SK-N-SH treated with all-trans-retinoic acid at 6 μM for 48 hours (cell line): ENCODE data around the gene TPST2.

ENCODE experiments used
- ATAC-seq: fragments of 200-7000 bp; cut with Tn5 transposase; 3 replicates; pipeline ENCODE4 v1.9.1; 2020; ENCODE audit warnings: mild to moderate bottlenecking, moderate library complexity
- ARNTL ChIP-seq: fragments of 450-650 bp; formaldehyde crosslinking; IDR thresholded peaks from 2 replicates; pipeline ENCODE4 v1.5.0; 2020; ENCODE audit warnings: low read depth, mild to moderate bottlenecking, moderate library complexity, borderline replicate concordance
- CSDC2 ChIP-seq: fragments of 250-450 bp; sonication (Bioruptor Pico); IDR thresholded peaks from 2 replicates; pipeline ENCODE4 v1.5.0; 2020; ENCODE audit warnings: mild to moderate bottlenecking, moderate library complexity
- ESRRG ChIP-seq: fragments of 250-450 bp; sonication (Bioruptor Pico); IDR thresholded peaks from 2 replicates; pipeline ENCODE4 v1.6.1; 2021; ENCODE audit warnings: mild to moderate bottlenecking
- GLIS3 ChIP-seq: fragments of 250-450 bp; sonication (Bioruptor Pico); IDR thresholded peaks from 2 replicates; pipeline ENCODE4 v1.5.0; 2020; ENCODE audit warnings: mild to moderate bottlenecking, moderate library complexity
- ISL1 ChIP-seq: fragments of 250-450 bp; sonication (Bioruptor Pico); IDR thresholded peaks from 2 replicates; pipeline ENCODE4 v2.1.2; 2022; ENCODE audit warnings: mild to moderate bottlenecking, moderate library complexity
- OSR1 ChIP-seq: fragments of 250-450 bp; sonication (Bioruptor Pico); IDR thresholded peaks from 2 replicates; pipeline ENCODE4 v1.8.0; 2022; ENCODE audit warnings: moderate library complexity, mild to moderate bottlenecking, inconsistent platforms
- PPARA ChIP-seq: fragments of 250-450 bp; sonication (Bioruptor Pico); IDR thresholded peaks from 2 replicates; pipeline ENCODE4 v1.5.0; 2020; ENCODE audit warnings: mild to moderate bottlenecking, borderline replicate concordance
- RARB ChIP-seq: fragments of 250-450 bp; sonication (Bioruptor Pico); IDR thresholded peaks from 2 replicates; pipeline ENCODE4 v1.8.0; 2021; ENCODE audit warnings: mild to moderate bottlenecking, moderate library complexity
- SNAI2 ChIP-seq: fragments of 250-450 bp; sonication (Bioruptor Pico); IDR thresholded peaks from 2 replicates; pipeline ENCODE4 v1.5.0; 2020; ENCODE audit warnings: mild to moderate bottlenecking, moderate library complexity
- TOX ChIP-seq: fragments of 250-450 bp; sonication (Bioruptor Pico); IDR thresholded peaks from 2 replicates; pipeline ENCODE4 v1.8.0; 2021; ENCODE audit warnings: mild to moderate bottlenecking, moderate library complexity, borderline replicate concordance
- ZC3H10 ChIP-seq: fragments of 250-450 bp; sonication (Bioruptor Pico); IDR thresholded peaks from 2 replicates; pipeline ENCODE4 v1.5.1; 2021; ENCODE audit warnings: mild to moderate bottlenecking, moderate library complexity
- ZFP3 ChIP-seq: fragments of 250-450 bp; sonication (Bioruptor Pico); IDR thresholded peaks from 2 replicates; pipeline ENCODE4 v1.5.0; 2020; ENCODE audit warnings: mild to moderate bottlenecking, moderate library complexity
- ZFP30 ChIP-seq: fragments of 450-650 bp; formaldehyde crosslinking; IDR thresholded peaks from 2 replicates; pipeline ENCODE4 v1.5.0; 2022; ENCODE audit warnings: mild to moderate bottlenecking, moderate library complexity
- ZNF565 ChIP-seq: fragments of 450-650 bp; formaldehyde crosslinking; conservative IDR thresholded peaks from 2 replicates; pipeline ENCODE4 v1.5.0; 2020; ENCODE audit warnings: low read depth, mild to moderate bottlenecking, moderate library complexity
- ZNF70 ChIP-seq: fragments of 450-650 bp; formaldehyde crosslinking; IDR thresholded peaks from 2 replicates; pipeline ENCODE4 v1.5.0; 2020; ENCODE audit warnings: mild to moderate bottlenecking, moderate library complexity
- ZNF8 ChIP-seq: fragments of 450-650 bp; formaldehyde crosslinking; IDR thresholded peaks from 2 replicates; pipeline ENCODE4 v1.5.0; 2020; ENCODE audit warnings: mild to moderate bottlenecking, moderate library complexity
- TF ChIP-seq, protein P1 (sequence below): fragments of 250-450 bp; sonication (Bioruptor Pico); IDR thresholded peaks from 2 replicates; pipeline ENCODE4 v1.5.0; 2020; ENCODE audit warnings: mild to moderate bottlenecking, moderate library complexity
- TF ChIP-seq, protein P2 (sequence below): fragments of 250-450 bp; sonication (Bioruptor Pico); IDR thresholded peaks from 2 replicates; pipeline ENCODE4 v1.8.0; 2020; ENCODE audit warnings: mild to moderate bottlenecking, moderate library complexity, borderline replicate concordance
- TF ChIP-seq, protein P3 (sequence below): fragments of 250-450 bp; sonication (Bioruptor Pico); IDR thresholded peaks from 2 replicates; pipeline ENCODE4 v1.5.1; 2021; ENCODE audit warnings: mild to moderate bottlenecking, moderate library complexity
- TF ChIP-seq, protein P4 (sequence below): fragments of 250-450 bp; sonication (Bioruptor Pico); IDR thresholded peaks from 2 replicates; pipeline ENCODE4 v1.8.0; 2021; ENCODE audit warnings: low read depth, mild to moderate bottlenecking, moderate library complexity, borderline replicate concordance
- TF ChIP-seq, protein P5 (sequence below): fragments of 250-450 bp; sonication (Bioruptor Pico); IDR thresholded peaks from 2 replicates; pipeline ENCODE4 v1.5.1; 2020; ENCODE audit warnings: low read depth, mild to moderate bottlenecking, moderate library complexity

Gene TPST2

DNA sequence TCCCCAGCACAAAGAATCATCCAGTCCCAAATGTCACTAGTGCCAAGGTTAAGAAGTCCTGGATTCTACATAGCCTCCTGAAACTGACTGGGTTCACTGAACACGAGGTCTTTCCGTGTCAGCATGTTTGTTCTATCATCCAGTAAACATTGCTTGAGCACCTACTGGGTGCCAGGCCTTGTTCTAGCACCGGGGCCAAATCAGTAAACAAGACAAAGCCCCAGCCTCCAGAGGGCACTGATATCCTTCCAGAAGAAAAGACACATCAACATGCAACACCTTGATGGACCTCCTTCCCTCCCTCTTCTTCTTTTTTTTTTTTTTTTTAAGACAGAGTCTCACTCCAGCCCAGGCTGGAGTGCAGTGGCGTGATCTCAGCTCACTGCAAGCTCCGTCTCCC lies 26.9 kb downstream of the TPST2 start:
- no peak for ATAC-seq
- TF ChIP-seq ARNTL (CRISPR knock-in tag) (no peak), ZC3H10 (CRISPR knock-in tag) (no peak), TOX (CRISPR knock-in tag) (no peak), ZNF565 (no peak)
- TF ChIP-seq, protein P1, sequence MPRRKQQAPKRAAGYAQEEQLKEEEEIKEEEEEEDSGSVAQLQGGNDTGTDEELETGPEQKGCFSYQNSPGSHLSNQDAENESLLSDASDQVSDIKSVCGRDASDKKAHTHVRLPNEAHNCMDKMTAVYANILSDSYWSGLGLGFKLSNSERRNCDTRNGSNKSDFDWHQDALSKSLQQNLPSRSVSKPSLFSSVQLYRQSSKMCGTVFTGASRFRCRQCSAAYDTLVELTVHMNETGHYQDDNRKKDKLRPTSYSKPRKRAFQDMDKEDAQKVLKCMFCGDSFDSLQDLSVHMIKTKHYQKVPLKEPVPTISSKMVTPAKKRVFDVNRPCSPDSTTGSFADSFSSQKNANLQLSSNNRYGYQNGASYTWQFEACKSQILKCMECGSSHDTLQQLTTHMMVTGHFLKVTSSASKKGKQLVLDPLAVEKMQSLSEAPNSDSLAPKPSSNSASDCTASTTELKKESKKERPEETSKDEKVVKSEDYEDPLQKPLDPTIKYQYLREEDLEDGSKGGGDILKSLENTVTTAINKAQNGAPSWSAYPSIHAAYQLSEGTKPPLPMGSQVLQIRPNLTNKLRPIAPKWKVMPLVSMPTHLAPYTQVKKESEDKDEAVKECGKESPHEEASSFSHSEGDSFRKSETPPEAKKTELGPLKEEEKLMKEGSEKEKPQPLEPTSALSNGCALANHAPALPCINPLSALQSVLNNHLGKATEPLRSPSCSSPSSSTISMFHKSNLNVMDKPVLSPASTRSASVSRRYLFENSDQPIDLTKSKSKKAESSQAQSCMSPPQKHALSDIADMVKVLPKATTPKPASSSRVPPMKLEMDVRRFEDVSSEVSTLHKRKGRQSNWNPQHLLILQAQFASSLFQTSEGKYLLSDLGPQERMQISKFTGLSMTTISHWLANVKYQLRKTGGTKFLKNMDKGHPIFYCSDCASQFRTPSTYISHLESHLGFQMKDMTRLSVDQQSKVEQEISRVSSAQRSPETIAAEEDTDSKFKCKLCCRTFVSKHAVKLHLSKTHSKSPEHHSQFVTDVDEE: no peak
- TF ChIP-seq, all 23 proteins: peak for 0

DNA sequence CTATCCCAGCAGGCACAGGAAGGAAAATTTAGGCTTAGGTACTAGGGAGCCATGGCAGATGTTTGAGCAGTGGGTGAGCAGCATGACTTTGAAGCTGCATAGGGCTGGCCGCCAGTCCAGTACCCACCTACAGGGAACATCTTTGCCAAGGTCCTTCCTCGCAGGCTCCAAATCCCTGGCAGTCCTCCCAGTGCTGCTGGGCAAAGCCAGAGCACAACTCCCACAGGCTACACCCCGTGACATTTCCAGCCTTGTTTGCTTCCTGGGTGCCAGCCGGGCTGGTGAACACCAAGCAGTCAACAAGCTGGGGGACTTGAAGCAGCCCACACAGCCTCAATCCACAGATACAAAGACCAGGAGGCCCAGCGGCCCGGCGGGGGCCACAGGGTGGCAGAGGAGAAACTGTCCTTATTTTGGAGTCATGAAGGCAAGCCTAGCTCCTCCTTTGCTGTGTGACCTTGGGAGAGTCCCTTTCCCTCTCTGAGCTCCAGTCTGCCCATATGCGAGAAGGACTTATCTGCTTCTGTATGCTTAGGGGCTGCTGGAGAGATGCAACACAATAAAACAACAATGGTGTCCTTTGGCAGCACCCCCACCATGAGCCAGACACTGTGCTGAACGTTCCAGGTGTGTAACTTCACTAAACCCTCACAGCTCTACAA lies 28.0 kb downstream of the TPST2 start:
- no peak for TF ChIP-seq OSR1 (CRISPR knock-in tag)
- TF ChIP-seq, protein P2, sequence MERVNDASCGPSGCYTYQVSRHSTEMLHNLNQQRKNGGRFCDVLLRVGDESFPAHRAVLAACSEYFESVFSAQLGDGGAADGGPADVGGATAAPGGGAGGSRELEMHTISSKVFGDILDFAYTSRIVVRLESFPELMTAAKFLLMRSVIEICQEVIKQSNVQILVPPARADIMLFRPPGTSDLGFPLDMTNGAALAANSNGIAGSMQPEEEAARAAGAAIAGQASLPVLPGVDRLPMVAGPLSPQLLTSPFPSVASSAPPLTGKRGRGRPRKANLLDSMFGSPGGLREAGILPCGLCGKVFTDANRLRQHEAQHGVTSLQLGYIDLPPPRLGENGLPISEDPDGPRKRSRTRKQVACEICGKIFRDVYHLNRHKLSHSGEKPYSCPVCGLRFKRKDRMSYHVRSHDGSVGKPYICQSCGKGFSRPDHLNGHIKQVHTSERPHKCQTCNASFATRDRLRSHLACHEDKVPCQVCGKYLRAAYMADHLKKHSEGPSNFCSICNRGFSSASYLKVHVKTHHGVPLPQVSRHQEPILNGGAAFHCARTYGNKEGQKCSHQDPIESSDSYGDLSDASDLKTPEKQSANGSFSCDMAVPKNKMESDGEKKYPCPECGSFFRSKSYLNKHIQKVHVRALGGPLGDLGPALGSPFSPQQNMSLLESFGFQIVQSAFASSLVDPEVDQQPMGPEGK (CRISPR knock-in tag): no peak
- TF ChIP-seq, protein P3, sequence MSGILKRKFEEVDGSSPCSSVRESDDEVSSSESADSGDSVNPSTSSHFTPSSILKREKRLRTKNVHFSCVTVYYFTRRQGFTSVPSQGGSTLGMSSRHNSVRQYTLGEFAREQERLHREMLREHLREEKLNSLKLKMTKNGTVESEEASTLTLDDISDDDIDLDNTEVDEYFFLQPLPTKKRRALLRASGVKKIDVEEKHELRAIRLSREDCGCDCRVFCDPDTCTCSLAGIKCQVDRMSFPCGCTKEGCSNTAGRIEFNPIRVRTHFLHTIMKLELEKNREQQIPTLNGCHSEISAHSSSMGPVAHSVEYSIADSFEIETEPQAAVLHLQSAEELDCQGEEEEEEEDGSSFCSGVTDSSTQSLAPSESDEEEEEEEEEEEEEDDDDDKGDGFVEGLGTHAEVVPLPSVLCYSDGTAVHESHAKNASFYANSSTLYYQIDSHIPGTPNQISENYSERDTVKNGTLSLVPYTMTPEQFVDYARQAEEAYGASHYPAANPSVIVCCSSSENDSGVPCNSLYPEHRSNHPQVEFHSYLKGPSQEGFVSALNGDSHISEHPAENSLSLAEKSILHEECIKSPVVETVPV: no peak
- TF ChIP-seq, protein P4, sequence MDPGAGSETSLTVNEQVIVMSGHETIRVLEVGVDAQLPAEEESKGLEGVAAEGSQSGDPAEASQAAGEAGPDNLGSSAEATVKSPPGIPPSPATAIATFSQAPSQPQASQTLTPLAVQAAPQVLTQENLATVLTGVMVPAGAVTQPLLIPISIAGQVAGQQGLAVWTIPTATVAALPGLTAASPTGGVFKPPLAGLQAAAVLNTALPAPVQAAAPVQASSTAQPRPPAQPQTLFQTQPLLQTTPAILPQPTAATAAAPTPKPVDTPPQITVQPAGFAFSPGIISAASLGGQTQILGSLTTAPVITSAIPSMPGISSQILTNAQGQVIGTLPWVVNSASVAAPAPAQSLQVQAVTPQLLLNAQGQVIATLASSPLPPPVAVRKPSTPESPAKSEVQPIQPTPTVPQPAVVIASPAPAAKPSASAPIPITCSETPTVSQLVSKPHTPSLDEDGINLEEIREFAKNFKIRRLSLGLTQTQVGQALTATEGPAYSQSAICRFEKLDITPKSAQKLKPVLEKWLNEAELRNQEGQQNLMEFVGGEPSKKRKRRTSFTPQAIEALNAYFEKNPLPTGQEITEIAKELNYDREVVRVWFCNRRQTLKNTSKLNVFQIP (CRISPR knock-in tag): no peak
- TF ChIP-seq RARB (CRISPR knock-in tag): no peak
- no peak for TF ChIP-seq ZNF70 (CRISPR knock-in tag)
- TF ChIP-seq ZNF565: no peak
- no peak for TF ChIP-seq ZFP30 (CRISPR knock-in tag)
- TF ChIP-seq, protein P5, sequence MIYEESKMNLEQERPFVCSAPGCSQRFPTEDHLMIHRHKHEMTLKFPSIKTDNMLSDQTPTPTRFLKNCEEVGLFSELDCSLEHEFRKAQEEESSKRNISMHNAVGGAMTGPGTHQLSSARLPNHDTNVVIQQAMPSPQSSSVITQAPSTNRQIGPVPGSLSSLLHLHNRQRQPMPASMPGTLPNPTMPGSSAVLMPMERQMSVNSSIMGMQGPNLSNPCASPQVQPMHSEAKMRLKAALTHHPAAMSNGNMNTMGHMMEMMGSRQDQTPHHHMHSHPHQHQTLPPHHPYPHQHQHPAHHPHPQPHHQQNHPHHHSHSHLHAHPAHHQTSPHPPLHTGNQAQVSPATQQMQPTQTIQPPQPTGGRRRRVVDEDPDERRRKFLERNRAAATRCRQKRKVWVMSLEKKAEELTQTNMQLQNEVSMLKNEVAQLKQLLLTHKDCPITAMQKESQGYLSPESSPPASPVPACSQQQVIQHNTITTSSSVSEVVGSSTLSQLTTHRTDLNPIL (CRISPR knock-in tag): no peak
- no peak for TF ChIP-seq ZNF8 (CRISPR knock-in tag)
- no peak for TF ChIP-seq ZFP3
- TF ChIP-seq ISL1 (CRISPR knock-in tag): no peak
- no peak for TF ChIP-seq ARNTL (CRISPR knock-in tag)
- TF ChIP-seq TOX (CRISPR knock-in tag): no peak
- TF ChIP-seq SNAI2 (CRISPR knock-in tag): no peak
- no peak for TF ChIP-seq ESRRG (CRISPR knock-in tag)
- TF ChIP-seq ZC3H10 (CRISPR knock-in tag): no peak
- no peak for TF ChIP-seq PPARA
- TF ChIP-seq GLIS3 (CRISPR knock-in tag): no peak
- no peak for TF ChIP-seq CSDC2 (CRISPR knock-in tag)
- TF ChIP-seq, all 23 proteins: peak for 0

DNA sequence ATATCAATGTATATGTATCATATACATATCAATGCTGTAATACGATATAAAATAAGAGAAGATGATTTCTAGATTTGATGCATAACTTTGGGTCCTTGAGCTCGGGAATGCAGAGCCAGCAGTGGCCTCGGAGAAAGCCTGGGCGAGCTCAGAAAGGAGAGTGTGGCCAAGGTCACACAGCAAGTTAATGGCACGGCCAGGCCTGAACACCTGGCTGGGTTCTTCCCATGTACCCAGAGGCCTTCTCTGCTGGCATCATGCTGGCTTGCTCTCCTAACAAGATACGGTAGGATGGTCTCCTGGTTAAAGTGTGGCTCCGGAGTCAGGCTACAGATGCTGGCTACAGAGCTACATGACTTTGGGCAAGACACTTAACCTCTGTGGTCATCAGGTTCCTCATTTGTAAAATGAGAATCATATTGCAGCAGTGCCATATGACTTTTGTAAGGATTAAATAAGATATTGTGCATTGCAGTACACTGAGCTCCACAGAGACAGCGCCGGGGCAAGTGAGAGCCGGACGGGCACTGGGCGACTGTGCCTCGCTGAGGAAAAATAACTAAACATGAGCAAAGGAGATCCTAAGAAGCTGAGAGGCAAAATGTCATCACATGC lies 29.9 kb downstream of the TPST2 start:
- no peak for TF ChIP-seq ZC3H10 (CRISPR knock-in tag)
- no peak for TF ChIP-seq SNAI2 (CRISPR knock-in tag)
- TF ChIP-seq ESRRG (CRISPR knock-in tag): no peak
- TF ChIP-seq ZFP30 (CRISPR knock-in tag): no peak
- TF ChIP-seq PPARA: no peak
- TF ChIP-seq, protein P2 (CRISPR knock-in tag): no peak

More for the DNA sequence above, 28.0 kb downstream of the TPST2 start:
- ATAC-seq: no peak

More for the DNA sequence above, 29.9 kb downstream of the TPST2 start:
- no peak for ATAC-seq
